ENCODE data around the gene DHCR7.

Gene DHCR7

GRCh38 chr11:71477641-71478527 lies 29.7 kb upstream of the DHCR7 start:
- no peak for DNase-seq

- no peak for DNase-seq
These were observed 28.9 kb upstream of the DHCR7 start for GRCh38 chr11:71476926-71477640.

GRCh38 chr11:71476031-71476430 lies 27.8 kb upstream of the DHCR7 start:
- DNase-seq, result no peak

GRCh38 chr11:71474771-71475483 lies 26.7 kb upstream of the DHCR7 start:
- DNase-seq, result no peak

- DNase-seq, result no peak
These were observed 26.1 kb upstream of the DHCR7 start for GRCh38 chr11:71474141-71474770.

- no peak for DNase-seq
These were observed 25.5 kb upstream of the DHCR7 start for GRCh38 chr11:71473793-71474080.

- DNase-seq, result no peak
These were observed 25.0 kb upstream of the DHCR7 start for GRCh38 chr11:71472941-71473792.

- no peak for DNase-seq
These were observed 24.2 kb upstream of the DHCR7 start for GRCh38 chr11:71472357-71472885.

- no peak for DNase-seq
These were observed 22.8 kb upstream of the DHCR7 start for GRCh38 chr11:71470946-71471345.

GRCh38 chr11:71467164-71467563 lies 19.0 kb upstream of the DHCR7 start:
- DNase-seq, result no peak

- DNase-seq, result no peak
These were observed 18.2 kb upstream of the DHCR7 start for GRCh38 chr11:71466358-71466757.

- DNase-seq, result no peak
These were observed 16.9 kb upstream of the DHCR7 start for GRCh38 chr11:71465054-71465453.

GRCh38 chr11:71463331-71464211 lies 15.4 kb upstream of the DHCR7 start:
- no peak for DNase-seq

- DNase-seq, result no peak
These were observed 14.5 kb upstream of the DHCR7 start for GRCh38 chr11:71462726-71463125.

- no peak for DNase-seq
These were observed 13.5 kb upstream of the DHCR7 start for GRCh38 chr11:71461696-71462095.

- DNase-seq, result no peak
These were observed 11.7 kb upstream of the DHCR7 start for GRCh38 chr11:71459767-71460320.

GRCh38 chr11:71459076-71459766 lies 11.0 kb upstream of the DHCR7 start:
- DNase-seq, result no peak

GRCh38 chr11:71458146-71459070 lies 10.2 kb upstream of the DHCR7 start:
- DNase-seq, result no peak

GRCh38 chr11:71456831-71457230 lies 8.6 kb upstream of the DHCR7 start:
- DNase-seq, result no peak

Data from DMS53 (cell line).